ENCODE measurements around the gene TSPAN31. TPM values are rescaled to one million over a fixed set of nuclear protein-coding genes. Genes with fewer than 3 reads are reported as not detected.

The TSPAN31 gene
- total and polyA plus RNA-seq, 2 experiments from 2014 or later, result 15.5 to 15.6 TPM

- Histone ChIP-seq H3K27me3 (ENCODE audit: insufficient read depth) (peaks cover 81% of the 10 kb centered on the region), H3K4me2 (peak overlapping the region; percentile 97), H3K4me1 (ENCODE audit: insufficient read depth) (peaks cover 21% of the 10 kb centered on the region; the same call in 1 of the 2 replicates), H3K36me3 (ENCODE audit: insufficient read depth) (no peaks in the 10 kb centered on the region; the same call in 1 of the 2 replicates), H3K4me3 (peak overlapping the region; percentile 83), H3F3A (replicated peaks; ENCODE audit: low read depth) (peaks cover 11% of the 10 kb centered on the region), H3K9me2 (ENCODE audit: insufficient read depth) (no peaks in the 10 kb centered on the region), H2AFZ (peak overlapping the region; percentile 95), H4K20me1 (replicated peaks; ENCODE audit: insufficient read depth) (0 out of 2 replicates have a peak, but pooled peaks cover under 1% of the 10 kb centered on the region), H3K79me2 (replicated peaks; ENCODE audit: insufficient read depth) (no peaks in the 10 kb centered on the region), H3K27ac (ENCODE audit: low read depth) (no peak overlapping the region)
- Mint-ChIP-seq H3K9me3 (no peaks in the 10 kb centered on the region), H3K36me3 (ENCODE audit: low read depth) (peaks cover 18% of the 10 kb centered on the region), H3K4me3 (peak overlapping the region; percentile 68), H3K4me1 (peaks cover 36% of the 10 kb centered on the region), H3K27ac (no peak overlapping the region), H3K27me3 (ENCODE audit: insufficient read depth, low read depth, poor library complexity) (peaks cover 53% of the 10 kb centered on the region)
- DNase-seq (ENCODE audit: low spot score) (peak; percentile 60), ATAC-seq (peak; percentile 9)
- TF ChIP-seq POLR2AphosphoS5 (IDR thresholded peaks at IDR 0.05; ENCODE audit: low read depth) (peak; percentile 63), NANOG (IDR thresholded peaks at IDR 0.05; ENCODE audit: borderline replicate concordance) (no peak), CREB1 (CRISPR knock-in tag; IDR thresholded peaks at IDR 0.05; ENCODE audit: low read depth) (no peak), STAT1 (IDR thresholded peaks at IDR 0.05; ENCODE audit: unreplicated experiment) (no peak), ZNF331 (CRISPR knock-in tag; IDR thresholded peaks at IDR 0.05; ENCODE audit: low read depth) (no peak)
These were observed 19.8 kb downstream of the TSPAN31 start for GRCh38 chr12:57764662-57765002.

DNA sequence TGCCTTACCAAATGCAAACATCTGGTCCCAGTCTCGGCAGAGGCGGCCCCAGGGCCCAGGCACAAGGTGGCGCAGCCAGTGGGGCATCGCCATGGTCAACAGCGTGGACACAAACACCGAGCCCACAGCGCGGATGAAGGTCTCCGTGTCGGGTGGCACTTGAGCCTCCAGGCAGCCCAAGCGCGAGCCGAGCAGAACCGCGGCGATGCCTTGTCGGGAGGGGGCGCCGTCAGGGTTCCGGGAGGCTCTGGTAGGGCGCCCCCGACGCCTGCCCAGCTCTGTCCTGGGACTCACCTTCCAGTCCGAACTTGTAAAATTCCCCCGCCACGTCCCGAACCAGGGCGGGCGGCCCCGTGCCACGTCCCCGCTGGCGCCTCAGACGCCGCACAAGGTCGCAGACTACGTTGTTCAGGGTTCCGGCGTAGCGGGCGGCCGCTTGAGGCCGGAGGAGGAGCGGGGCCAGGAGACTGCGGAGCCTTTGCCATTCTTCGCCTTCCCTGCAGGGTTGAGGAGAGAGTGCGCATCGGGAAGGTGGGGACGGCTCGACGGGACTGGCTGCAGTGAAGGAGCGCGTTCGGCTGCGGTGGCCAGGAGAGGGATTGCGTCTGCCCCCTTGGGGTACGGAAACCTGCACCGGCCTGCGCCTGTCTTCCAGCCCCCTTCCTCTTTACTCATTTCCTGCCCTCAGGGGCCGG lies 20.3 kb downstream of the TSPAN31 start:
- Mint-ChIP-seq H3K36me3 (ENCODE audit: low read depth) (peaks cover 23% of the 10 kb centered on the region), H3K4me1 (peaks cover 36% of the 10 kb centered on the region), H3K27me3 (ENCODE audit: insufficient read depth, low read depth, poor library complexity) (peaks cover 52% of the 10 kb centered on the region), H3K9me3 (no peaks in the 10 kb centered on the region), H3K27ac (no peak overlapping the region), H3K4me3 (peak overlapping the region; percentile 68)
- Histone ChIP-seq H3F3A (replicated peaks; ENCODE audit: low read depth) (peaks cover 11% of the 10 kb centered on the region), H3K4me2 (peak overlapping the region; percentile 97), H3K79me2 (replicated peaks; ENCODE audit: insufficient read depth) (no peaks in the 10 kb centered on the region), H3K4me3 (peak overlapping the region; percentile 83), H3K27me3 (ENCODE audit: insufficient read depth) (peaks cover 77% of the 10 kb centered on the region), H3K36me3 (ENCODE audit: insufficient read depth) (no peaks in the 10 kb centered on the region; the same call in 1 of the 2 replicates), H3K4me1 (ENCODE audit: insufficient read depth) (peaks cover 21% of the 10 kb centered on the region; the same call in 1 of the 2 replicates), H3K27ac (ENCODE audit: low read depth) (no peak overlapping the region), H2AFZ (peak overlapping the region; percentile 95), H3K9me2 (ENCODE audit: insufficient read depth) (no peaks in the 10 kb centered on the region), H4K20me1 (replicated peaks; ENCODE audit: insufficient read depth) (0 out of 2 replicates have a peak, but pooled peaks cover 6% of the 10 kb centered on the region)
- peak; percentile 86 for DNase-seq (ENCODE audit: low spot score)
- TF ChIP-seq EZH2 (IDR thresholded peaks at IDR 0.05; ENCODE audit: low read depth, unreplicated experiment), result peak; percentile 43
- TF ChIP-seq NANOG (IDR thresholded peaks at IDR 0.05; ENCODE audit: borderline replicate concordance), result no peak
- TF ChIP-seq, protein P1, sequence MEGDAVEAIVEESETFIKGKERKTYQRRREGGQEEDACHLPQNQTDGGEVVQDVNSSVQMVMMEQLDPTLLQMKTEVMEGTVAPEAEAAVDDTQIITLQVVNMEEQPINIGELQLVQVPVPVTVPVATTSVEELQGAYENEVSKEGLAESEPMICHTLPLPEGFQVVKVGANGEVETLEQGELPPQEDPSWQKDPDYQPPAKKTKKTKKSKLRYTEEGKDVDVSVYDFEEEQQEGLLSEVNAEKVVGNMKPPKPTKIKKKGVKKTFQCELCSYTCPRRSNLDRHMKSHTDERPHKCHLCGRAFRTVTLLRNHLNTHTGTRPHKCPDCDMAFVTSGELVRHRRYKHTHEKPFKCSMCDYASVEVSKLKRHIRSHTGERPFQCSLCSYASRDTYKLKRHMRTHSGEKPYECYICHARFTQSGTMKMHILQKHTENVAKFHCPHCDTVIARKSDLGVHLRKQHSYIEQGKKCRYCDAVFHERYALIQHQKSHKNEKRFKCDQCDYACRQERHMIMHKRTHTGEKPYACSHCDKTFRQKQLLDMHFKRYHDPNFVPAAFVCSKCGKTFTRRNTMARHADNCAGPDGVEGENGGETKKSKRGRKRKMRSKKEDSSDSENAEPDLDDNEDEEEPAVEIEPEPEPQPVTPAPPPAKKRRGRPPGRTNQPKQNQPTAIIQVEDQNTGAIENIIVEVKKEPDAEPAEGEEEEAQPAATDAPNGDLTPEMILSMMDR (conservative IDR thresholded peaks at IDR 0.05; ENCODE audit: low read depth in 2 of 2), result peak; percentile 38 to 70
- TF ChIP-seq ZNF462 (CRISPR knock-in tag; IDR thresholded peaks at IDR 0.05), result no peak
- peak; percentile 72 for ATAC-seq

All from GM23338 (cell line).